HL-60 (cell line): ENCODE results near the gene MAPK12.

ENCODE experiments used
- DNase-seq, 2 experiments: peaks; one replicate each; pipeline ENCODE4 v3.0.0-alpha.2; 2010 to 2020; ENCODE audit warnings: low read depth in 1 of 2, low spot score in 1 of 2
- H3K27ac ChIP-seq: fragments of 250-450 bp; sonication (Bioruptor Pico); replicated peaks from 2 replicates; pipeline ENCODE4 v1.5.1; 2020; ENCODE audit warnings: mild to moderate bottlenecking, moderate library complexity
- H3K27me3 ChIP-seq: fragments of 250-450 bp; sonication (Bioruptor Pico); 2 replicates; pipeline ENCODE4 v1.5.1; 2021; ENCODE audit warnings: mild to moderate bottlenecking, moderate library complexity; ENCODE audit not compliant: insufficient read depth, poor library complexity, severe bottlenecking
- H3K4me3 ChIP-seq: replicated peaks from 2 replicates; pipeline ENCODE4 v1.5.1; 2011; ENCODE audit warnings: mild to moderate bottlenecking, control low read depth, low read length; ENCODE audit not compliant: insufficient read depth
- GABPA ChIP-seq: IDR thresholded peaks from 2 replicates; pipeline ENCODE4 v1.6.1; 2012; ENCODE audit warnings: low read depth
- POLR2AphosphoS5 ChIP-seq: IDR thresholded peaks from 2 replicates; pipeline ENCODE4 v1.6.1; 2012; ENCODE audit warnings: low read depth
- SPI1 ChIP-seq: IDR thresholded peaks from 2 replicates; pipeline ENCODE4 v1.6.1; 2012; ENCODE audit warnings: low read depth, mild to moderate bottlenecking, borderline replicate concordance
- TF ChIP-seq, protein P1 (sequence below): IDR thresholded peaks from 2 replicates; pipeline ENCODE4 v1.6.1; 2012; ENCODE audit warnings: low read depth; ENCODE audit not compliant: insufficient replicate concordance
- TF ChIP-seq, protein P2 (sequence below): IDR thresholded peaks from one replicate; pipeline ENCODE4 v1.5.1; 2011; ENCODE audit warnings: low read length, control low read depth, inconsistent platforms; ENCODE audit not compliant: insufficient read depth

MAPK12 gene

GRCh38 chr22:50281957-50282356 is 20.5 kb upstream of the MAPK12 start:
- H3K27ac ChIP-seq = no peak overlapping the region
- DNase-seq = no peak

DNA sequence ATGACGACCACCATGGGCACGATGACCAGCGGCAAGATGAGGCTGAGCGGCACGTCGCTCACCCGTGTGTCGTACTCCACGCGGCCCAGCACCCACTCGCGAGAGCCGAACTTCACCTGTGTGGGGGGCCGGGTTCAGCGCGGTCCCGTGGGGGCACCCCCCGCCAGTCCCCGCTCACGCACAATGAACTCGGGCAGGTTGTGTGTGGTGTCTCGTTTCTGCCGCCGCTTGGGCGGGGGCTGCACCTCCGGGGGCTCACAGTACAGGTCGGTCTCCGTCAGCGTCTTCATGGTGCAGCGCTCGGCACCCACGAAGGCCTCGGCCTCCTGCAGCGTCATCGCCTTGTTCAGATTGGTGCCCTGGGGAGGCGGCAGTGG is 19.9 kb upstream of the MAPK12 start:
- TF ChIP-seq, protein P1, sequence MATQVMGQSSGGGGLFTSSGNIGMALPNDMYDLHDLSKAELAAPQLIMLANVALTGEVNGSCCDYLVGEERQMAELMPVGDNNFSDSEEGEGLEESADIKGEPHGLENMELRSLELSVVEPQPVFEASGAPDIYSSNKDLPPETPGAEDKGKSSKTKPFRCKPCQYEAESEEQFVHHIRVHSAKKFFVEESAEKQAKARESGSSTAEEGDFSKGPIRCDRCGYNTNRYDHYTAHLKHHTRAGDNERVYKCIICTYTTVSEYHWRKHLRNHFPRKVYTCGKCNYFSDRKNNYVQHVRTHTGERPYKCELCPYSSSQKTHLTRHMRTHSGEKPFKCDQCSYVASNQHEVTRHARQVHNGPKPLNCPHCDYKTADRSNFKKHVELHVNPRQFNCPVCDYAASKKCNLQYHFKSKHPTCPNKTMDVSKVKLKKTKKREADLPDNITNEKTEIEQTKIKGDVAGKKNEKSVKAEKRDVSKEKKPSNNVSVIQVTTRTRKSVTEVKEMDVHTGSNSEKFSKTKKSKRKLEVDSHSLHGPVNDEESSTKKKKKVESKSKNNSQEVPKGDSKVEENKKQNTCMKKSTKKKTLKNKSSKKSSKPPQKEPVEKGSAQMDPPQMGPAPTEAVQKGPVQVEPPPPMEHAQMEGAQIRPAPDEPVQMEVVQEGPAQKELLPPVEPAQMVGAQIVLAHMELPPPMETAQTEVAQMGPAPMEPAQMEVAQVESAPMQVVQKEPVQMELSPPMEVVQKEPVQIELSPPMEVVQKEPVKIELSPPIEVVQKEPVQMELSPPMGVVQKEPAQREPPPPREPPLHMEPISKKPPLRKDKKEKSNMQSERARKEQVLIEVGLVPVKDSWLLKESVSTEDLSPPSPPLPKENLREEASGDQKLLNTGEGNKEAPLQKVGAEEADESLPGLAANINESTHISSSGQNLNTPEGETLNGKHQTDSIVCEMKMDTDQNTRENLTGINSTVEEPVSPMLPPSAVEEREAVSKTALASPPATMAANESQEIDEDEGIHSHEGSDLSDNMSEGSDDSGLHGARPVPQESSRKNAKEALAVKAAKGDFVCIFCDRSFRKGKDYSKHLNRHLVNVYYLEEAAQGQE = no peak
- TF ChIP-seq POLR2AphosphoS5 (no peak), SPI1 (no peak), GABPA (no peak)
- TF ChIP-seq, protein P2, sequence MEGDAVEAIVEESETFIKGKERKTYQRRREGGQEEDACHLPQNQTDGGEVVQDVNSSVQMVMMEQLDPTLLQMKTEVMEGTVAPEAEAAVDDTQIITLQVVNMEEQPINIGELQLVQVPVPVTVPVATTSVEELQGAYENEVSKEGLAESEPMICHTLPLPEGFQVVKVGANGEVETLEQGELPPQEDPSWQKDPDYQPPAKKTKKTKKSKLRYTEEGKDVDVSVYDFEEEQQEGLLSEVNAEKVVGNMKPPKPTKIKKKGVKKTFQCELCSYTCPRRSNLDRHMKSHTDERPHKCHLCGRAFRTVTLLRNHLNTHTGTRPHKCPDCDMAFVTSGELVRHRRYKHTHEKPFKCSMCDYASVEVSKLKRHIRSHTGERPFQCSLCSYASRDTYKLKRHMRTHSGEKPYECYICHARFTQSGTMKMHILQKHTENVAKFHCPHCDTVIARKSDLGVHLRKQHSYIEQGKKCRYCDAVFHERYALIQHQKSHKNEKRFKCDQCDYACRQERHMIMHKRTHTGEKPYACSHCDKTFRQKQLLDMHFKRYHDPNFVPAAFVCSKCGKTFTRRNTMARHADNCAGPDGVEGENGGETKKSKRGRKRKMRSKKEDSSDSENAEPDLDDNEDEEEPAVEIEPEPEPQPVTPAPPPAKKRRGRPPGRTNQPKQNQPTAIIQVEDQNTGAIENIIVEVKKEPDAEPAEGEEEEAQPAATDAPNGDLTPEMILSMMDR = no peak
- DNase-seq = no peak
- no peak overlapping the region for H3K27ac ChIP-seq
- H3K4me3 ChIP-seq = no peak overlapping the region
- H3K27me3 ChIP-seq = no peaks in the 10 kb centered on the region

More at GRCh38 chr22:50281957-50282356, 20.5 kb upstream of the MAPK12 start:
- H3K4me3 ChIP-seq = no peak overlapping the region
- TF ChIP-seq, protein P1 = no peak
- TF ChIP-seq POLR2AphosphoS5 = no peak
- no peak for TF ChIP-seq SPI1
- no peak for TF ChIP-seq GABPA
- TF ChIP-seq, protein P2 = no peak
- no peaks in the 10 kb centered on the region for H3K27me3 ChIP-seq

DNA sequence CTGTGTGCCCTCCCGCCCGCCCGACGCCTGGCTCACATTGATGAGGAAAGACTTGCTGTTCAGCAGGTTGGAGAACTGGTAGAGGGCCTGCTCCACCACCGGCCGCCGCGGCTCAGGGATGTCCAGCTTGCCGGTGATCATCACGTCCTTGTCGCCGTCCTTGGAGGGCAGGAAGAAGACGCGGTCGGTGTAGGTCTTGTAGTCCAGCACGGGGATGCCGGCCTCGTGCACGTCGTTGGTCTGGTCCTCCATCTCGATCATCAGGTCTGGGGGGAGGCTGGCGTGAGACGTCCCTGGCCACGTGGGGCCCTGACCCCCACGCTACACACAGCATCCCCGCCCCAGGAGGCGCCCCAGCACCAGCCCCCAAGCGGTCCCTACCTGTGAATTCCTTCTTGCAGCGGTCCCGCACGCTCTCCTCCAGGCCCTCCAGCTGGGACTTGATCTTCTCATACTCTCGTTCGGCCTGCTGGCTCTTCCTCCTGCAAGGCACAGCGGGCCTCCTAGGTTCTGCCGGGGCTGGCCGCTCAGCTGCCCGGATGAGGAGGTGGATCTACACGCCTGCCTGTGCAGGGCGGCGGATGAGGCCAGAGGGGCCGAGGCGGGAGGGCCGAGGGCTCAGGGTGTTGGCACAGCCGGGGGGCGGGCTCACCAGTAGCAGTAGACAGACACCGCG is 19.4 kb upstream of the MAPK12 start:
- no peaks in the 10 kb centered on the region for H3K27me3 ChIP-seq
- no peak overlapping the region for H3K4me3 ChIP-seq
- TF ChIP-seq POLR2AphosphoS5 (no peak), GABPA (no peak), SPI1 (no peak)
- TF ChIP-seq, protein P2 = no peak
- TF ChIP-seq, protein P1 = no peak
- no peak overlapping the region for H3K27ac ChIP-seq
- no peak for DNase-seq
